RWPE1 (cell line): Measurements from ENCODE around the gene FAM171A2.
"Not testable (repeated sequence)": the region's sequence is repeated elsewhere in the genome, so short reads cannot be mapped to it uniquely, and the experiment has no call there.

Experiments
- CTCF ChIA-PET: fragments of 350-600 bp; sonication (Branson Sonifier 250); formaldehyde crosslinking; extraction: SDS; loops from one replicate; lab custom pipeline; 2021; lab: Yijun Ruan, JAX
- POLR2A ChIA-PET: fragments of 400-600 bp; formaldehyde crosslinking; extraction: SDS; loops from one replicate; lab custom pipeline; 2020; ENCODE audit warnings: antibody characterized with exemption; ENCODE audit not compliant: low non-redundant PET; lab: Yijun Ruan, JAX
- DNase-seq: peaks from one replicate; pipeline ENCODE4 v3.0.0; 2012; ENCODE audit warnings: low spot score
- H3K27ac ChIP-seq: fragments of 450-650 bp; 2 replicates; pipeline ENCODE4 v1.5.1; 2017
- TF ChIP-seq, protein P1 (sequence below): fragments of 450-650 bp; conservative IDR thresholded peaks from 2 replicates; pipeline ENCODE4 v1.5.1; 2017; ENCODE audit warnings: low read depth, mild to moderate bottlenecking

FAM171A2 gene

DNA sequence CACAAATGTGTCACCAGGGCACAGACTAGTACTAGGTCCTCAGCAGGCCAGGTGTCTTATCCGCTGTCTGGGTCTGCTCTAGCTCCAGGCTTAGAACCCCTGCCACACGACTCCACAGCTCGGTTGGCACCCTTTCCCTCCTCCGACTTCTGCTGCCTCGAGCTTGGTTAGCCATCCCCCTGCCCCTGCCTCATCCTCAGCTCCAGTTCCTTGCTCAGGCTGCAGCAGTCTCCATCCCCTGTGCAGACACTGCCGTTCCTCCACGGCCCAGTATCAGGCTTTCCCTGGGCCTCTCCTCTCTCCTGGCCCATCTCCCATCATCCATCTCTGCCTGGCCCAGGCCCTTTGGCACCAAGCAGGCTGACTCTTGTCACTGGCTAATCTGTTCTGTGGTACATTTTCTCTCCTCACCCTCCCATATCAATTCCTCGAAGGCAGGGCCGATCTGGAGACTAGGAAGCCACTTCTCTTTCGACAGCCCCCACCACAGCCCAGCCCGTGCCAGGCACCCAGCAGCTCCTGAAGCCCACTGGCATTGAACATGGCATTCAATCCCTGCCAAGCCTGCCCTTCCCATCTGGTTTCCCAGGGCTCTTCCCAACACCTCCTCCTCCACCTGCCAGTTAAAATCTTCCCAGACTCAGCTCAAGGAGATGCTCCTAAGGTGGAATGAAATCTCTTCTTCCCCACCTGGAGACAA is 20.0 kb downstream of the FAM171A2 start:
- no peak for DNase-seq
- H3K27ac ChIP-seq, result peak overlapping the region; percentile 92
- ChIA-PET POLR2A (interaction anchor here (0.5 to 0.6 kb wide), 2 partner anchors 83 to 100 kb away, joined by 3 to 4 read pairs; no protein-coding TSS in a partner anchor), CTCF (no interaction called here)
- TF ChIP-seq, protein P1, sequence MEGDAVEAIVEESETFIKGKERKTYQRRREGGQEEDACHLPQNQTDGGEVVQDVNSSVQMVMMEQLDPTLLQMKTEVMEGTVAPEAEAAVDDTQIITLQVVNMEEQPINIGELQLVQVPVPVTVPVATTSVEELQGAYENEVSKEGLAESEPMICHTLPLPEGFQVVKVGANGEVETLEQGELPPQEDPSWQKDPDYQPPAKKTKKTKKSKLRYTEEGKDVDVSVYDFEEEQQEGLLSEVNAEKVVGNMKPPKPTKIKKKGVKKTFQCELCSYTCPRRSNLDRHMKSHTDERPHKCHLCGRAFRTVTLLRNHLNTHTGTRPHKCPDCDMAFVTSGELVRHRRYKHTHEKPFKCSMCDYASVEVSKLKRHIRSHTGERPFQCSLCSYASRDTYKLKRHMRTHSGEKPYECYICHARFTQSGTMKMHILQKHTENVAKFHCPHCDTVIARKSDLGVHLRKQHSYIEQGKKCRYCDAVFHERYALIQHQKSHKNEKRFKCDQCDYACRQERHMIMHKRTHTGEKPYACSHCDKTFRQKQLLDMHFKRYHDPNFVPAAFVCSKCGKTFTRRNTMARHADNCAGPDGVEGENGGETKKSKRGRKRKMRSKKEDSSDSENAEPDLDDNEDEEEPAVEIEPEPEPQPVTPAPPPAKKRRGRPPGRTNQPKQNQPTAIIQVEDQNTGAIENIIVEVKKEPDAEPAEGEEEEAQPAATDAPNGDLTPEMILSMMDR, result no peak

DNA sequence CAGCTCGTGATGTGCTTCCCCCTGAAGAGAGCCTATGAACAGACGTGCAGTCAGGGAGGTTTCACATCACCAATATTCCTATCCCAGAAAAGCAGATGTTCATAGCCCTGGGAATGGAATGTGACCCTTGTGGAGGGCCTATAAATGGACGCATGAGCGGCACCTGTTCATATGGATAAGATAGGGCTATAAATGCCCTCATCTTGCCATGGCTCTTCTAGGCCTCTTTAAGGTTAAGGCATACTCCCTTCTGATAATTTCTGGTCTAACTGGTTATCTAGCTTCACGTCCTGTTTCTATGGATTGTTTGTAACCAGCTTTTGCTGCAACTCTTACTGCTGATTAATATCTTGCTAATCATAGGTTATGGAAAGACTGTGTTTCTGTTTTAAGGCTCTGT is 23.1 kb downstream of the FAM171A2 start:
- H3K27ac ChIP-seq, POLR2A ChIA-PET, DNase-seq, CTCF ChIA-PET: not testable (repeated sequence)

DNA sequence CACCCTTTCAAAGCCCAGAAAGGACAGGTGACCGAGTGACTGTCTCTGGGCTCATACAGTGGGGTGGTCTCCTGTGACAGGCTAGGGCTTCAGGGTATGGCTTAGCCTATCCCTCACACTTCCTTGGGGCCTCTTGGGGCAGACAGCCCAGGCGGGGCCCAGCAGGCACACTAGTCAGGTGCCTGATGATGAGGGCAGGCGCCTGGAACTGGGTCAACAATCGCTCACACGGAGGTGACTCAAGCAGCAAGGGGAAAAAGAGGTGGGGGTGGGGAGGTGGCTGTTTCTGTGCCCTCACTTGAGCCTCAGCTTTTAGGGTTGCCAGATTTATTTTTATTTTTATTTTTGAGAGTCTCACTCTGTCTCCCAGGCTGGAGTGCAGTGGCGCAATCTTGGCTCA is 25.0 kb downstream of the FAM171A2 start:
- ChIA-PET CTCF (interaction anchor here (0.6 to 1.0 kb wide), 2 partner anchors 11 to 83 kb away, joined by 3 to 5 read pairs; no protein-coding TSS in a partner anchor), POLR2A (no interaction called here)
- DNase-seq, result no peak
- H3K27ac ChIP-seq, result peak overlapping the region; percentile 17
- TF ChIP-seq, protein P1, result no peak

DNA sequence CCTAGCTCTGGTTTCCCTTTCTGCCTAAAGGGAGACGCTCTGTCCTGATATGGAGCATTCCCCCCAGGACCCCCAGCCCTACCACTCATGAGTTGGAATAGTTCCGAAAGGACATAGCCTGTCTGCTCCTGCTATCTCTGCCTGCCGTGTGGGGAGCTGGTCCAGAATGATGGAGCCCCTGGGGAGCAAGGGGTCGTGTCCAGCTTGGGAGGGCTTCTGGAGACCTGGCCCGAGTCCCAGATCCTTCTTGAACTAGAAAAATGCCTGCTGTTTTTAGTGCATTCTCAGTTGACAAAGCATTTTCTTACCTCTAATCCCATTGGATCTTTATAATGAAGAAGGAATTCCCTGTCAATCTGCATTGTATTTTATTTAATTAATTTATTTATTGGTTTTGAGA is 27.7 kb downstream of the FAM171A2 start:
- POLR2A ChIA-PET, result no interaction called here
- no peak for DNase-seq
- CTCF ChIA-PET, result interaction anchor here (0.9 kb wide), 1 partner anchor 14 kb away, joined by 3 read pairs; no protein-coding TSS in a partner anchor
- TF ChIP-seq, protein P1, result no peak
- no peak overlapping the region for H3K27ac ChIP-seq

DNA sequence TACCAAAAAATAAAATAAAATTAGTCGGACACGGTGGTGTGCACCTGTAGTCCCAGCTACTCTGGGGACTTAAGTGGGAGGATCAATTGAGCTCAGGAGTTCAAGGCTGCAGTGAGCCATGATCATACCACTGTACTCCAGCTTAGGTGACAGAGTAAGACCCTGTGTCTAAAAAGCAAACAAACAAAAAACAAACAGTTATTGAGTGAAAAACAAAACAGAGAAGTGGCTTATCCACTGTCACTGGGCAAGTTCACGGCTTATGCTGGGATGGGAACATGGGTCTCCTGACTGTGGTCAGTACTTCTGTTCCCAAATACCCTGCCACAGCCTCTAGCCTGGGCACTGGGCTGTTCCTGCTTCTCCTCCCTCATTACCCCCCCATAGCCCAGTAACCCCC is 28.1 kb downstream of the FAM171A2 start:
- TF ChIP-seq, protein P1, result no peak
- CTCF ChIA-PET, result interaction anchor here (0.9 kb wide), 1 partner anchor 15 kb away, joined by 3 read pairs; no protein-coding TSS in a partner anchor
- POLR2A ChIA-PET, result no interaction called here
- DNase-seq, result no peak
- H3K27ac ChIP-seq, result no peak overlapping the region

DNA sequence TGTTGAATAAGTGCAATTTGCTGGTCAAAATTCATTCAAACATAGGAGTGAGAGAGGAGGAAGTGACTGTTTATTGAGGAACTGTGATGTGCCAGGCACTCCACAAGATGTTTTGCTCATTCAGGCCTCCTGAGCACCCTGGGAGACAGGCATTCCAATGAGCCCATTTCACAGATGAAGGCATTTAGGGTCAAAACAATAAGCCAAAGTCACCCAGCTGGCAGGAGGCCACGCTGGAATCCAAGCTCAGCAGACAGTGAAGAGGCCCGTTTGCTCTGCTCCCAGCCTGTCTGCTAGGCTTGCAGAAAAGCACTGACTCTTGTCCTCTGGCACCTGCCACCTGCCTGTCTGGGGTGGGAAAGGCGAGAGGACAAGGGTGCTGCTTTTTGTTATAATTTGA is 28.9 kb downstream of the FAM171A2 start:
- CTCF ChIA-PET, result interaction anchor here (0.5 to 1.4 kb wide), 2 partner anchors 11 to 129 kb away, joined by 3 to 4 read pairs; partner anchors contain the start of gene GRN
- POLR2A ChIA-PET, result no interaction called here
- TF ChIP-seq, protein P1, result no peak
- no peak for DNase-seq
- no peak overlapping the region for H3K27ac ChIP-seq

DNA sequence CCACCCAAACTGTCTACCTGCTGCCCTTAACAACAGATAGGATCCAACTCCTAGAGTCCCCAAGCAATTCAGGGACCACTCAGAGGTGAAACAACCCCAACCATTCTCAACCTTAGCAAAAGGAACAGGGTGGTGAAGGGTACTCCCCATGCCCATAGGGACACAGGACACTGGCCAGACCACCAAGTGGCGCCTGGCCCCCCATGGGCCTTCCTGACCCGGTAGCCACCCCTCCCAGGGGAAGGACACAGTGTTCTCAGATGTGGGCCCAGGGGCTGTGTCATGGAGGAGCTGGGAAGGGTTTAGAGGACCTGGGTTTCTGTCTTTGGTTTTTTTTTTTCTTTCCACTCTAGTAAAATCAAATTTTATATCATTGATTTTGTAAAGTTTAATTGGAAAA is 29.3 kb downstream of the FAM171A2 start:
- no peak for DNase-seq
- ChIA-PET POLR2A (no interaction called here), CTCF (interaction anchor here (0.5 to 1.4 kb wide), 2 partner anchors 11 to 129 kb away, joined by 3 to 4 read pairs; partner anchors contain the start of gene GRN)
- H3K27ac ChIP-seq, result peak overlapping the region; percentile 53
- TF ChIP-seq, protein P1, result no peak
